Thoracic aorta endothelial cell (primary cell): ENCODE data around the gene FAM47A. TPM values are rescaled to one million over a fixed set of nuclear protein-coding genes. Genes with fewer than 3 reads are reported as not detected.

Experiments
- total RNA-seq: library from RNA; depleted of rRNA; stranded (reverse); fragments of >200 nt; gene quantifications from 2 replicates; pipeline ENCODE4 v1.2.3, GENCODE V29; 2012

The FAM47A gene
- not detected in 2 replicates for total RNA-seq

DNA sequence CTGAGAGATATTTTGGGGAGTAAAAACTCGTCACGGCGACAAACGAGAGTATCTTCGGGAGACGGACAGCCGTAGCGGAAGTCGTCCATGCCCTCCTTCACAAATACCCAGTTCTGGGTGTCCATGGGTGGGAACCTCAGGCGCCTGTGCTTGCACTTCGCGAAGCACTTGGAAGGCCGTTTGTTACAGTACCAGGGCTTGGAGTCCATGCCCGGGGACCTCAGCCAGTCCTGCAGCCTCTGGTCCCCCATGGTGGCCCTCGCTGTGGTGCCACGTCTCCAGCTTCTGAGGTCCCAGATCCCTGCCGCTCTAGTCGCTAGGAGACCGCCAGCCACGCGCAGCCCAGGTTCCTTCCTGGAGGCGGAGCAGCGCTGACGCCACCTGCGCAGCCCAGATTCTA, at the start of gene FAM47A:
TSS of gene FAM47A (minus strand) at position 287 of the 400 bp plus-strand sequence. CDS start at position 251, 36 bp downstream.

